Measurements from ENCODE around the gene RHBDF2.

DNA sequence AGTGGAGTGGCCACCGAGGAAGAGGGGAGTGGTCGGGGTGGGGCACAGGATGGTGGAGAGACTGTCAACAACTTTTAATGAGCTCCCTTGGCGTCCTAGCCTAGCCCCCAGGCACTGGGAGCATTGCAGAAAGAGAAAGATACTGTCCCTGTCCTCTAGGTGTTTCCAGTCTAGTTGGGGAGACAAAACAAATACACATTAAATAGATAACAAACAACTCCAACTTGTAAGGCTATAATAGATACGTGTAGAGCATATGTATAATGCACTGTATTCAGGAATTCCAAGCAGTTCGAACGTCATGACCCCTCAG, 47.8 kb downstream of the RHBDF2 start:
- TF ChIP-seq CTCF (IDR thresholded peaks at IDR 0.05) (no peak), FOXP1 (CRISPR knock-in tag; IDR thresholded peaks at IDR 0.05; ENCODE audit: borderline replicate concordance) (no peak), E2F5 (CRISPR knock-in tag; IDR thresholded peaks at IDR 0.05) (no peak), NFATC4 (CRISPR knock-in tag; IDR thresholded peaks at IDR 0.05) (no peak), USF2 (CRISPR knock-in tag; IDR thresholded peaks at IDR 0.05) (no peak), FOXK1 (CRISPR knock-in tag; IDR thresholded peaks at IDR 0.05) (no peak), RELA (CRISPR knock-in tag; IDR thresholded peaks at IDR 0.05; ENCODE audit: borderline replicate concordance) (no peak), ESRRA (CRISPR knock-in tag; IDR thresholded peaks at IDR 0.05; ENCODE audit: borderline replicate concordance) (no peak), MAX (CRISPR knock-in tag; IDR thresholded peaks at IDR 0.05) (no peak), TEAD4 (CRISPR knock-in tag; IDR thresholded peaks at IDR 0.05) (no peak)
- TF ChIP-seq, protein P1, sequence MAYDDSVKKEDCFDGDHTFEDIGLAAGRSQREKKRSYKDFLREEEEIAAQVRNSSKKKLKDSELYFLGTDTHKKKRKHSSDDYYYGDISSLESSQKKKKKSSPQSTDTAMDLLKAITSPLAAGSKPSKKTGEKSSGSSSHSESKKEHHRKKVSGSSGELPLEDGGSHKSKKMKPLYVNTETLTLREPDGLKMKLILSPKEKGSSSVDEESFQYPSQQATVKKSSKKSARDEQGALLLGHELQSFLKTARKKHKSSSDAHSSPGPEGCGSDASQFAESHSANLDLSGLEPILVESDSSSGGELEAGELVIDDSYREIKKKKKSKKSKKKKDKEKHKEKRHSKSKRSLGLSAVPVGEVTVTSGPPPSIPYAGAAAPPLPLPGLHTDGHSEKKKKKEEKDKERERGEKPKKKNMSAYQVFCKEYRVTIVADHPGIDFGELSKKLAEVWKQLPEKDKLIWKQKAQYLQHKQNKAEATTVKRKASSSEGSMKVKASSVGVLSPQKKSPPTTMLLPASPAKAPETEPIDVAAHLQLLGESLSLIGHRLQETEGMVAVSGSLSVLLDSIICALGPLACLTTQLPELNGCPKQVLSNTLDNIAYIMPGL (CRISPR knock-in tag; IDR thresholded peaks at IDR 0.05) = no peak; the same call in 1 of the 2 replicates
- TF ChIP-seq, protein P2, sequence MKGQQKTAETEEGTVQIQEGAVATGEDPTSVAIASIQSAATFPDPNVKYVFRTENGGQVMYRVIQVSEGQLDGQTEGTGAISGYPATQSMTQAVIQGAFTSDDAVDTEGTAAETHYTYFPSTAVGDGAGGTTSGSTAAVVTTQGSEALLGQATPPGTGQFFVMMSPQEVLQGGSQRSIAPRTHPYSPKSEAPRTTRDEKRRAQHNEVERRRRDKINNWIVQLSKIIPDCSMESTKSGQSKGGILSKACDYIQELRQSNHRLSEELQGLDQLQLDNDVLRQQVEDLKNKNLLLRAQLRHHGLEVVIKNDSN (CRISPR knock-in tag; IDR thresholded peaks at IDR 0.05) = no peak
- TF ChIP-seq, protein P3, sequence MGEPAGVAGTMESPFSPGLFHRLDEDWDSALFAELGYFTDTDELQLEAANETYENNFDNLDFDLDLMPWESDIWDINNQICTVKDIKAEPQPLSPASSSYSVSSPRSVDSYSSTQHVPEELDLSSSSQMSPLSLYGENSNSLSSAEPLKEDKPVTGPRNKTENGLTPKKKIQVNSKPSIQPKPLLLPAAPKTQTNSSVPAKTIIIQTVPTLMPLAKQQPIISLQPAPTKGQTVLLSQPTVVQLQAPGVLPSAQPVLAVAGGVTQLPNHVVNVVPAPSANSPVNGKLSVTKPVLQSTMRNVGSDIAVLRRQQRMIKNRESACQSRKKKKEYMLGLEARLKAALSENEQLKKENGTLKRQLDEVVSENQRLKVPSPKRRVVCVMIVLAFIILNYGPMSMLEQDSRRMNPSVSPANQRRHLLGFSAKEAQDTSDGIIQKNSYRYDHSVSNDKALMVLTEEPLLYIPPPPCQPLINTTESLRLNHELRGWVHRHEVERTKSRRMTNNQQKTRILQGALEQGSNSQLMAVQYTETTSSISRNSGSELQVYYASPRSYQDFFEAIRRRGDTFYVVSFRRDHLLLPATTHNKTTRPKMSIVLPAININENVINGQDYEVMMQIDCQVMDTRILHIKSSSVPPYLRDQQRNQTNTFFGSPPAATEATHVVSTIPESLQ (CRISPR knock-in tag; IDR thresholded peaks at IDR 0.05) = no peak

All from WTC11 (cell line).